ENCODE results near the gene LBR. TPM values are rescaled to one million over a fixed set of nuclear protein-coding genes. Genes with fewer than 3 reads are reported as not detected.

LBR gene
- total RNA-seq, 2 donors from 2014 or later = 85.2 to 88.5 TPM

GRCh38 chr1:225428881-225429455 is 1.1 kb upstream of the LBR start:
- ATAC-seq (no peak), DNase-seq (no peak)
- intact Hi-C loops (cut with DNase I, micrococcal nuclease) = no loop called here

GRCh38 chr1:225428068-225428880 is 436 bp upstream of the LBR start:
- intact Hi-C loops (cut with DNase I, micrococcal nuclease) = no loop called here
- peak; percentile 93 to 95 for DNase-seq
- ATAC-seq = peak; percentile 89

DNA sequence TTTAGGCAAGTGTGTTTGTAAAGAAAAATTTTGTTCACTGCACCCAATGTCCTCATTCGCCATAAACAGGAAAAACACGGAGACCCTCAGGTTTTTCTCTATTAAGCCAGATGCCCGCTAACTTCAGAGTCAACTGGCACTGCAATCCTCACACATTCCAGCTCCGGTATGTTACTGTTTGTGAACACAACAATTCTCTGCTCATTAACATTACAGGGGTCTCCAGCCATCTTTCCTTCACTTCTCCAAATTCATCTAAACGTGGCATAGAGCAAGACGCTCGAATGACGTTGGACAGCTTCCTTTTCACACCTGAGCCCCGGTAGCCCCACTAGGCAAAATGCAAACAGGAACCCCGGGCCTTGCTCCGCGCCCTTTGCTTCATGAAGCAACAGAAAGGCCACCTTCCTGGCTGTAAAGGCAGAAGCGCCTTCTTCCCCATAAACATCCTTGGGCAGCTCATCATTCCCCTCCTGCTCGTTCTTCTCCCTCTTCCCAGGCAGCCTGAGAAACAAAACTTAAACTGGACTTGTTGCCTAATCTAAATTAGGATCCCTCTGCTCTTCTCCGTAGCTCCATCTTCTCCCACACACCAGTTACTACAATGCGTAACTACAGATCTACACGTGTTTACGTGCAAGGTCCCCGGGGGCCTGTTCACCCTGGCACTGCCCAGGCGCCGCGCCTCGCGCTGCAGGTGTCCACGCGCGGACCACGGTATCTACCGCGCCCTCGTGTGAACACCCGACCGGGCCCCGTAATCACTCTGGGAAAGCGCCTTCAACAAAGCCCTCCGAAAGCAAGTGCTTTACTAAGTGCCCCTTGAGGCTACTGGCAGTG is 1.2 kb downstream of the LBR start:
- peak; percentile 32 for ATAC-seq
- intact Hi-C loops (cut with DNase I, micrococcal nuclease) = no loop called here
- DNase-seq = peak in 1 of 2 donors; percentile 66

DNA sequence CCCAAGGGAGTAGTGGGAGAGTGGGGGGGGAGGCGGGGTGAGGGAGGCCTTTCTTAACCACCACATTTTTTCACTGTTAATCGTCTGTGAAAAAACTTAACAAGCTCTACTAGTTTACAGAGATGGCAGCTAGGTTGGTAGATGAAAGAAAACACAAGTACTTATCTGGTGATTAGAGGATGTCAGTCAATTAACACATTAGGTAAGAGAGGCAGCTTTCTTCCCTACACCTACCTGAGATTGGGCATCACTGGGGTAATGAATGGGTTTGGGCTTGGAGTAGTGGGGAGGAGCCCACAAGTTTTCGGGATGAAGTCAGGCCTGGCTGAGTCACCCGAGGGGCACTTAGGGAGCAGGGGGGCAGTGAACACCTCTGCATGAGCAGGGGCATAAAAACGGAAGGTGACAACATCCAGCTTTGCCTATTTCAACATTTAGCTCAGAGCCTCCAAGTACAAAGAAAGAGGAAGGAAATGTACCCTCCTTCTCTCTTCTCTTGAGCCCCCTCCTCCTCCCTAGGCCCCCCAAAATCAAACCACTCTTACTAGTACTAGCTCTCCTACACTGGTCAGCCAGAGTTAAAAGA is 2.5 kb downstream of the LBR start:
- DNase-seq (no peak), ATAC-seq (no peak)
- intact Hi-C loops (cut with DNase I, micrococcal nuclease) = no loop called here

- intact Hi-C loops (cut with DNase I, micrococcal nuclease) = no loop called here
- no peak for ATAC-seq
- DNase-seq = no peak
Measured at GRCh38 chr1:225424562-225425200, 3.2 kb downstream of the LBR start.

- intact Hi-C loops (cut with DNase I, micrococcal nuclease) = no loop called here
- no peak for DNase-seq
- no peak for ATAC-seq
Measured at GRCh38 chr1:225423518-225423855, 4.4 kb downstream of the LBR start.

GRCh38 chr1:225422795-225423517 is 4.9 kb downstream of the LBR start:
- no peak for DNase-seq
- intact Hi-C loops (cut with DNase I, micrococcal nuclease) = no loop called here
- no peak for ATAC-seq

- intact Hi-C loops (cut with DNase I, micrococcal nuclease) = no loop called here
- DNase-seq (no peak), ATAC-seq (no peak)
Measured at GRCh38 chr1:225422031-225422605, 5.7 kb downstream of the LBR start.

DNA sequence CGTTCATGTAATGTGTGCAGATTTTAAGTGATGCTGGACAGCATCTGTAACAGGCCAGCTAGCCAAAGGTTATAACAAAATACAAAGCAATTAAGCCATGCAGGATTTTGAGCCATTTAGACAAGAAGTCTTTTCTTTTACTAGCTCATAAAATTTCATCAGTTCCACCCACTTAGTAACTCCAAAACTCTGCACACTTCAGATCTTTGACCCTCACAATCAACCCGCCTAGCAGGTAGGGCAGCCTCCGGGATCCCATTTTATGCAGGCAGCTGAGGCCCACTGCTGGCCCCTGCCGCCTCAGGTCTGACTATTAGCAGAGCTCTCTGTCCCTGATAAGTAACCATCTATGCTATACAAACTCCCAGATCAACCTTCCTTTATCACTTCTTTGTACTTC is 9.2 kb downstream of the LBR start:
- peak; percentile 62 to 67 for DNase-seq
- intact Hi-C loops (cut with DNase I, micrococcal nuclease) = no loop called here
- ATAC-seq = peak; percentile 88

DNA sequence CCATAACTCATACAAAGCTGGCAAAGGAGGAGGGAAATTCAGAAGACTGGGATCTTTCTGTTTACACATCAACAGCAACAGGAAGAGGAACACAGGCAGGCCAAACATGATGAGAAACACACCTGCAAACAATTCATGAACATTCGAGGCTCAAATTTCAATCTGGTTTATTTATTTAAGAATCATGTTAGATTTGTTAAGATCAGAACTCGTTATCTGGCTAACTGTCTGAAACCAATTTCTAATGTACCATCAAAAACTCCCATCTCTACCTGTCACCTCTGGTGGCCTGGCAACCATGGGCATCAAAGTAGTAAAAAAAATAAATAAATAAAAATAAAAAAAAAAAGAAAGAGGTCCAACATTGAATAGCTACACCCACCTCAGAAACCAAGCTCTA is 9.8 kb downstream of the LBR start:
- no peak for DNase-seq
- intact Hi-C loops (cut with DNase I, micrococcal nuclease) = no loop called here
- no peak for ATAC-seq

DNA sequence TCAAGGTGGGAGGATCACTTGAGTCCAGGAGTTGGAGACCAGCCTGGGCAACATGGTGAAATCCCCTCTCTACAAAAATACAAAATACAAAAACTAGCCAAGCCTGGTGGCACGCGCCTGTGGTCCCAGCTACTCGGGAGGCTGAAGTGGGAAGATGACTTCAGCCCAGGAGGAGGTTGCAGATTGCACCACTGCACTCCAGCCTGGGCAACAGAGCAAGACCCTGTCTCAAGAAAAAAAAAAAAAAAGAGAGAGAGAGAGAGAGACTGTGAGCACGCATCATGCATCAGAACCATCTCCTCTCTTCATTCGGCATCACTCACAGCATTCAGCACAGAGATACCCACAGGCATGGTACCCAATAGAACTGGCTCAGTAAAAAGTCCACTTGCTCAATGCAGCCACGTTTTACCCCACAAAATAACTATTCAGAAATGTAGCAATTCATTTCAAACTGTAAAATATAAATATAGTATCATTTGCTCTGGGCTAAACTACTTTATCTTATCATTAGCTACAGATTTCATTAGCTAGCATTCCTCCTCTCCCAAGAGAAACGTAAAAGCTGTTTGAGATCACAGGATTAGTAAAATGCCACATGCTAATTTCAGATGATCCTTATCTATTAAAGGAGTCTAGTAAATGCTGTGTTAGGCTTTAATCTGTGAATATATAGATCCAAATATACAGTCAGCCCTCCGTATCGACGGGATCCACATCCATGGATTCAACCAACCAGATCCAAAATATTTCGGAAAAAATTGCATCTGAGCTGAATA is 11.7 kb downstream of the LBR start:
- no peak for DNase-seq
- ATAC-seq = no peak
- intact Hi-C loops (cut with DNase I, micrococcal nuclease) = no loop called here

GRCh38 chr1:225415307-225415706 is 12.5 kb downstream of the LBR start:
- intact Hi-C loops (cut with DNase I, micrococcal nuclease) = no loop called here
- no peak for DNase-seq
- no peak for ATAC-seq

- no peak for DNase-seq
- peak; percentile 54 for ATAC-seq
- intact Hi-C loops (cut with DNase I, micrococcal nuclease) = no loop called here
Measured at GRCh38 chr1:225413708-225414375, 14.0 kb downstream of the LBR start.

GRCh38 chr1:225412803-225413351 is 15.0 kb downstream of the LBR start:
- peak; percentile 73 for ATAC-seq
- DNase-seq = peak in 1 of 2 donors; percentile 40
- intact Hi-C loops (cut with DNase I, micrococcal nuclease) = no loop called here

GRCh38 chr1:225412321-225412720 is 15.5 kb downstream of the LBR start:
- DNase-seq (no peak), ATAC-seq (no peak)
- intact Hi-C loops (cut with DNase I, micrococcal nuclease) = no loop called here

GRCh38 chr1:225410036-225410435 is 17.8 kb downstream of the LBR start:
- ATAC-seq (no peak), DNase-seq (no peak)
- intact Hi-C loops (cut with DNase I, micrococcal nuclease) = no loop called here

DNA sequence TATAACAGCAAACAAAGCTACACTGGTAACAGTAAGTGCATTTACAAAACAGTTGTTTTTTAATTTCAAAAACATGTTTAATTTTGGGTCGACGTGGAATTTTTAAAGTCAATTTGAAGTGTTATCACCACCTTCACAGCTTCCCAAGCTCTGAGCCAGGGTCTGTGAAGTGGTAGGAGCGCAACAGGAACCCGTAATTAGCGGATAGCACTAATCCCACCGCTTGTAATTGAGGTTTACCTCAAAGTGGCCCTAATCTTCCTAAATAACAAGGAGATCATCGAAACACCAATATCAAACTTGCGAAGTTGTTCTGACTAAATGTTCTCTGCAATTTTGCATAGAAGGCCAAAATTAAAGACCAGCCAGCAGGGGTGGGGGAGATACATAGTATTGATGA is 18.8 kb downstream of the LBR start:
- DNase-seq (no peak), ATAC-seq (no peak)
- intact Hi-C loops (cut with DNase I, micrococcal nuclease) = no loop called here
